Neuronal stem cell (in vitro differentiated cells): ENCODE measurements around the gene DIP2C.

ENCODE experiments used
- DNase-seq: peaks from one replicate; pipeline ENCODE4 v3.0.0-alpha.2; 2013; ENCODE audit warnings: low spot score
- H2AFZ ChIP-seq: one replicate; pipeline ENCODE4 v1.6.1; 2013; ENCODE audit warnings: mild to moderate bottlenecking, low read length, inconsistent platforms
- H2AK5ac ChIP-seq: 2 replicates; pipeline ENCODE4 v1.6.1; 2013; ENCODE audit warnings: low read depth, mild to moderate bottlenecking, inconsistent platforms, low read length, moderate library complexity, mixed read lengths
- H2BK120ac ChIP-seq: 2 replicates; pipeline ENCODE4 v1.6.1; 2013; ENCODE audit warnings: low read depth, mild to moderate bottlenecking, inconsistent platforms, low read length, moderate library complexity, mixed read lengths
- H2BK12ac ChIP-seq: one replicate; pipeline ENCODE4 v1.6.1; 2013; ENCODE audit warnings: low read length, inconsistent platforms
- H2BK15ac ChIP-seq: 2 replicates; pipeline ENCODE4 v1.6.1; 2013; ENCODE audit warnings: mild to moderate bottlenecking, low read length, inconsistent platforms, mixed read lengths
- H2BK5ac ChIP-seq: one replicate; pipeline ENCODE4 v1.6.1; 2013; ENCODE audit warnings: inconsistent platforms, mild to moderate bottlenecking, low read length, moderate library complexity
- H3K14ac ChIP-seq: one replicate; pipeline ENCODE4 v1.6.1; 2013; ENCODE audit warnings: low read length, inconsistent platforms
- H3K18ac ChIP-seq: 2 replicates; pipeline ENCODE4 v1.6.1; 2013; ENCODE audit warnings: low read length, inconsistent platforms
- H3K23ac ChIP-seq: 2 replicates; pipeline ENCODE4 v1.6.1; 2013; ENCODE audit warnings: low read depth, mild to moderate bottlenecking, mixed read lengths, low read length, inconsistent platforms; ENCODE audit not compliant: poor library complexity
- H3K27ac ChIP-seq: replicated peaks from 3 replicates; pipeline ENCODE4 v1.5.1; 2013; ENCODE audit warnings: low read length, inconsistent platforms
- H3K27me3 ChIP-seq, 3 experiments: 2 replicates each; pipeline ENCODE4 v1.6.1; 2013; ENCODE audit warnings: low read length in 3 of 3, mild to moderate bottlenecking in 2 of 3, inconsistent platforms in 1 of 3, low read depth in 1 of 3, mixed read lengths in 1 of 3, moderate library complexity in 1 of 3; ENCODE audit not compliant: control insufficient read depth in 3 of 3, insufficient read depth in 3 of 3
- H3K36me3 ChIP-seq, 2 donors: replicated peaks in 1 of 2; 2 replicates each; pipeline ENCODE4 v1.6.1; 2013; ENCODE audit warnings: low read length in 2 of 2; ENCODE audit not compliant: control insufficient read depth in 2 of 2, insufficient read depth in 2 of 2
- H3K4ac ChIP-seq: 2 replicates; pipeline ENCODE4 v1.6.1; 2013; ENCODE audit warnings: inconsistent platforms, mild to moderate bottlenecking, low read length, moderate library complexity
- H3K4me1 ChIP-seq, 2 donors: 1 replicate in 1 of 2; 2 replicates in 1 of 2; pipeline ENCODE4 v1.6.1; 2013; ENCODE audit warnings: low read length in 2 of 2, low read depth in 1 of 2; ENCODE audit not compliant: control insufficient read depth in 2 of 2, insufficient read depth in 1 of 2
- H3K4me2 ChIP-seq: one replicate; pipeline ENCODE4 v1.6.1; 2013; ENCODE audit warnings: mild to moderate bottlenecking, low read length, inconsistent platforms; ENCODE audit not compliant: insufficient read depth, poor library complexity, severe bottlenecking
- H3K4me3 ChIP-seq, 2 donors: 2 replicates each; pipeline ENCODE4 v1.5.1; 2013; ENCODE audit warnings: low read length in 2 of 2, mild to moderate bottlenecking in 2 of 2, inconsistent platforms in 1 of 2, moderate library complexity in 1 of 2
- H3K79me1 ChIP-seq: one replicate; pipeline ENCODE4 v1.6.1; 2013; ENCODE audit warnings: low read depth, mild to moderate bottlenecking, inconsistent platforms, low read length, moderate library complexity
- H3K9ac ChIP-seq: one replicate; pipeline ENCODE4 v1.6.1; 2013; ENCODE audit warnings: mild to moderate bottlenecking, low read depth, low read length, inconsistent platforms; ENCODE audit not compliant: poor library complexity
- H3K9me3 ChIP-seq, 2 donors: replicated peaks in 1 of 2; 2 replicates each; pipeline versions ENCODE3 to v1.6.1; 2013; ENCODE audit warnings: low read length in 2 of 2, mild to moderate bottlenecking in 2 of 2, inconsistent platforms in 1 of 2, low read depth in 1 of 2, mixed read lengths in 1 of 2, moderate library complexity in 1 of 2; ENCODE audit not compliant: control insufficient read depth in 2 of 2, insufficient read depth in 1 of 2
- H4K8ac ChIP-seq: one replicate; pipeline ENCODE4 v1.6.1; 2013; ENCODE audit warnings: low read depth, mild to moderate bottlenecking, inconsistent platforms, low read length, moderate library complexity
- H4K91ac ChIP-seq: one replicate; pipeline ENCODE4 v1.6.1; 2013; ENCODE audit warnings: low read length, low read depth, mild to moderate bottlenecking, inconsistent platforms; ENCODE audit not compliant: poor library complexity
- WGBS, 2 donors: extraction: QIAGEN DNeasy Blood & Tissue Kit; methylation state at CpG; one replicate each; pipeline ENCODE4 v1.1.7; 2013; ENCODE audit warnings: missing lambda C conversion rate in 2 of 2, mixed read lengths in 1 of 2; ENCODE audit not compliant: insufficient read length in 2 of 2, insufficient replicate concordance in 1 of 2; ENCODE audit errors: extremely low coverage in 2 of 2; 5-methylcytosine and 5-hydroxymethylcytosine counted together

DIP2C gene

DNA sequence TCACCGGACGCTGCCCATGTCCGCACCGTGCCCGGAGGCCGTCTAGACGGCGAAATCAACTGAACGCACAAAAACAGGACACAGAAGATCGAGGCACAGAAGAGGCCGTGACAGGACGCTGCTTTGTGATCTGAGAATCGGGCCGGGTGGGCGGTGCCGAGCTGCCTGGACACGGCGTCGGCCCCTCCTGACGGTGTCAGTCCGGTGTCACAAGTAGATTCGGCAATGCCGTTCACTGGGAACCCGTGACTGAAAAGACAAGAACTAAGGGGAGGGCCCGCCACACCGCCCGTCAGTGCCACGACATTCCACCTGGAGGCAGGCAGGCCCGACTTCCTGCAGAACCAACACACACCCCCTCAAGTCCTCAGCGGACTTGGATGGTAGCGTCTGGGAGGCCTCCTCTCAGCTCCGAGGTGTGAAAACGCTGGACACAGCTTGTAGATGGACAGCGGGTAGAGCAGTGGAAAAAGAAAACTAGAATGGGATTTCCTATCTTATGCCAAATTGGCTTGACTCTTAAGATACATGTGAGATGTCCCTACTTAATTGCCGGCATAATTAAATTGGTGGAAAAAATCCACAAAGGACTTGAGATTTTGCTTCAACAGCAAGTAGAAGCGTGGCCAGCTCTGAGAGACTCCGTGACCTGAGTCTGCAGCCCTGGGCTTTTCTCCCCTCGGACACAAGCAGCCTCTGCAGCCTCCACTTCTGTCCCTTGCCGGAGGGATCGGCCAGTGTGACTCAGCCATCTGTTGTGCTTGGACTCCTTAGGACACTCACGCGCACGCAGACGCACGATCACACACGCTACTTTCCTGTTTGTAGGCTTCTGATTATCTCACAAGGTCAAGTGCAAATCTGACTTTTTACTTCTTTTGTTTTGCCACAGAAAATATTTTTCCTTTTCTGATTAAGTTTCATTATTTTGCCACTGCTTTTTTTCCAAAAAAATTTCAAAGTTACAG, 269.0 kb downstream of the DIP2C start:
- Histone ChIP-seq H3K14ac (peak overlapping the region; percentile 65), H2BK120ac (no peak overlapping the region), H3K27me3 (peaks cover 0 to 2% (median 0%) of the 10 kb centered on the region in 3 experiments), H3K4ac (no peak overlapping the region), H2AFZ (no peak overlapping the region), H3K23ac (peak overlapping the region; percentile 92), H4K91ac (no peak overlapping the region), H2BK12ac (no peak overlapping the region), H3K4me1 (peaks cover 0 to 11% of the 10 kb centered on the region in 2 donors), H3K79me1 (peaks cover 5% of the 10 kb centered on the region), H4K8ac (no peak overlapping the region), H2AK5ac (no peak overlapping the region), H3K4me3 (no peak overlapping the region), H3K27ac (no peak overlapping the region), H3K18ac (peak overlapping the region; percentile 65), H3K9me3 (peaks cover 0 to 4% of the 10 kb centered on the region in 2 donors), H3K9ac (peak overlapping the region; percentile 55), H2BK15ac (no peak overlapping the region), H3K36me3 (peaks cover 19 to 76% of the 10 kb centered on the region in 2 donors), H2BK5ac (no peak overlapping the region), H3K4me2 (no peak overlapping the region)
- no peak for DNase-seq
- WGBS, 2 donors, result no CpG with 5 or more reads among the region's 46 CpGs

DNA sequence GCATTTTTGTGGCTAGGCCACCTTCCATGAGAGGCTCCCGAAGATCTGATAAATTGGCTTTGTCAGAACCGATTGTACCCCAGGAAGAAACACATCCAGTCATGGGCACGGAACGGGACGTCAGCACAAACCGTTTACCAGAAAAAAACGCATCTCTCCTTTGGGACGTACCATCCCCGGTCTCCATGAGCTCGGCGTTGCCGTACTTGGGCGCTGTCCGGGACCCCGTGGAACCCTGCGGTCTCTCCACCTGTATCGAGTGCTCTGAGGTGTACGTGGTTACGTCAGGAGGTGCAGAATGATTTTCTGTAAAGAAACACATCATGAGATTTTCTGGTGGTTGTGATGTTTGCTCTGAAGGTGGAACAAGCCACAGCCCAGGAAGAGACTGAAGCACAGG, 270.6 kb downstream of the DIP2C start:
- peaks cover 0 to 4% of the 10 kb centered on the region in 2 donors for H3K9me3 ChIP-seq
- no peak overlapping the region for H4K8ac ChIP-seq
- H3K4me1 ChIP-seq, result peaks cover 0 to 11% of the 10 kb centered on the region in 2 donors
- no peak overlapping the region for H3K14ac ChIP-seq
- no peak overlapping the region for H3K4ac ChIP-seq
- no peak overlapping the region for H2BK120ac ChIP-seq
- no peak overlapping the region for H3K4me3 ChIP-seq
- H2BK15ac ChIP-seq, result no peak overlapping the region
- H2AK5ac ChIP-seq, result no peak overlapping the region
- no peak overlapping the region for H4K91ac ChIP-seq
- H3K18ac ChIP-seq, result no peak overlapping the region
- DNase-seq, result no peak
- no peak overlapping the region for H2BK12ac ChIP-seq
- WGBS, 2 donors, result no CpG with 5 or more reads among the region's 19 CpGs
- H3K27me3 ChIP-seq, result peaks cover 0 to 2% (median 0%) of the 10 kb centered on the region in 3 experiments
- H3K23ac ChIP-seq, result no peak overlapping the region
- no peak overlapping the region for H3K9ac ChIP-seq
- no peak overlapping the region for H2AFZ ChIP-seq
- no peak overlapping the region for H3K4me2 ChIP-seq
- no peak overlapping the region for H3K27ac ChIP-seq
- no peak overlapping the region for H2BK5ac ChIP-seq
- peaks cover 19 to 89% of the 10 kb centered on the region in 2 donors for H3K36me3 ChIP-seq
- peaks cover 3% of the 10 kb centered on the region for H3K79me1 ChIP-seq

DNA sequence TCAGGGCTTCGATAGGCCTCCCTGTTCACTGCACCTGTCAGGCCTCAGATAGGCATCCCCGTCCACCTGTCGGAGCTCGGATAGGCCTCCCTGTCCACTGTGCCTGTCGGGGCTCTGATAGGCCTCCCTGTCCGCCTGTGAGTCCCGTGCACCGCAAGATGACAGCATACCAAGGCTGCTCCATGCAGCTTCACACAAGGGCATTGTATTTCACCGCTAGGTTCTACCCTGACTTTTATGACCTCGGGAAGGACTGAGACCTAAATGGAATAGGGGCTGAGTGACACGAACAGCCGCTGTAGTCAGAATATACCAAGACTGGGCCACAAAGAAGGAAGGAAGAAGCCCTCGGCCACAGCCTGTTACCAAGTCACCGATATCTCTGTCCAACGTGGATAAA, 271.2 kb downstream of the DIP2C start:
- H3K9me3 ChIP-seq, result peaks cover 0 to 4% of the 10 kb centered on the region in 2 donors
- no peak overlapping the region for H2BK120ac ChIP-seq
- no peak overlapping the region for H3K9ac ChIP-seq
- no peak overlapping the region for H4K8ac ChIP-seq
- H3K4me2 ChIP-seq, result no peak overlapping the region
- peaks cover 0 to 2% (median 0%) of the 10 kb centered on the region in 3 experiments for H3K27me3 ChIP-seq
- H3K4me3 ChIP-seq, result no peak overlapping the region
- H2BK12ac ChIP-seq, result no peak overlapping the region
- peaks cover 0 to 13% of the 10 kb centered on the region in 2 donors for H3K4me1 ChIP-seq
- H2BK15ac ChIP-seq, result no peak overlapping the region
- no peak overlapping the region for H3K27ac ChIP-seq
- H3K18ac ChIP-seq, result no peak overlapping the region
- peaks cover 23 to 92% of the 10 kb centered on the region in 2 donors for H3K36me3 ChIP-seq
- H2BK5ac ChIP-seq, result no peak overlapping the region
- no peak overlapping the region for H4K91ac ChIP-seq
- no CpG with 5 or more reads among the region's 15 CpGs for WGBS, 2 donors
- H2AFZ ChIP-seq, result no peak overlapping the region
- no peak overlapping the region for H3K14ac ChIP-seq
- no peak overlapping the region for H2AK5ac ChIP-seq
- no peak for DNase-seq
- H3K79me1 ChIP-seq, result peaks cover 6% of the 10 kb centered on the region
- H3K23ac ChIP-seq, result no peak overlapping the region
- no peak overlapping the region for H3K4ac ChIP-seq

DNA sequence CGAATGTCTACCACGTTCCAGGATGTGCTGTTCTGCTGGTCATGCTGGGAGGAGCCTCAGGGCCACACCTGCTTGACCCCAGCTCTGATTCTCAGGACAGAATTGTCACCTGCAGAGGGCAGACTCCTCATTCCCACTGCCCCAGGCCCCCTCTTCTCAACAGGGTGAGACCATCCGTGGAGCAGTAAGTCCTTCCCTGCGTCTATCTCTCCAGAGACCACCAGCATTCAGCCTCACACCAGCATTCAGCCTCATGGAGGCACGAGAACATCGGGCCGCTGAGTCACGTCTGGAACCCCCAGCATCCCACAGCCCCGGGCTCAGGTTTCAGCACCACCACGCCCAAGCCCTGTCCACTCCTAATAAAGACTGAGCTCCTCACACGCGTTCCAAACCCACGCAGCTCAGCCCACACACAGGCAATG, 273.4 kb downstream of the DIP2C start:
- WGBS, 2 donors, result no CpG with 5 or more reads among the region's 13 CpGs
- H2BK12ac ChIP-seq, result no peak overlapping the region
- H2BK15ac ChIP-seq, result no peak overlapping the region
- no peak overlapping the region for H3K9ac ChIP-seq
- peak overlapping the region; percentile 69 for H2AK5ac ChIP-seq
- peaks cover 0 to 7% of the 10 kb centered on the region in 2 donors for H3K4me1 ChIP-seq
- H3K36me3 ChIP-seq, result peaks cover 25 to 88% of the 10 kb centered on the region in 2 donors
- no peak overlapping the region for H2BK120ac ChIP-seq
- no peak overlapping the region for H4K8ac ChIP-seq
- no peak overlapping the region for H3K4me2 ChIP-seq
- peaks cover 0 to 2% (median 0%) of the 10 kb centered on the region in 3 experiments for H3K27me3 ChIP-seq
- H3K4ac ChIP-seq, result no peak overlapping the region
- no peak overlapping the region for H3K27ac ChIP-seq
- H2AFZ ChIP-seq, result no peak overlapping the region
- H3K14ac ChIP-seq, result no peak overlapping the region
- H3K23ac ChIP-seq, result peak overlapping the region; percentile 43
- H4K91ac ChIP-seq, result no peak overlapping the region
- peak overlapping the region; percentile 63 for H2BK5ac ChIP-seq
- peaks cover 6% of the 10 kb centered on the region for H3K79me1 ChIP-seq
- DNase-seq, result no peak
- H3K18ac ChIP-seq, result peak overlapping the region; percentile 75
- H3K4me3 ChIP-seq, result no peak overlapping the region
- peaks cover 0 to 4% of the 10 kb centered on the region in 2 donors for H3K9me3 ChIP-seq
